ENCODE measurements around the gene ARHGAP28.

ARHGAP28 gene, protein sequence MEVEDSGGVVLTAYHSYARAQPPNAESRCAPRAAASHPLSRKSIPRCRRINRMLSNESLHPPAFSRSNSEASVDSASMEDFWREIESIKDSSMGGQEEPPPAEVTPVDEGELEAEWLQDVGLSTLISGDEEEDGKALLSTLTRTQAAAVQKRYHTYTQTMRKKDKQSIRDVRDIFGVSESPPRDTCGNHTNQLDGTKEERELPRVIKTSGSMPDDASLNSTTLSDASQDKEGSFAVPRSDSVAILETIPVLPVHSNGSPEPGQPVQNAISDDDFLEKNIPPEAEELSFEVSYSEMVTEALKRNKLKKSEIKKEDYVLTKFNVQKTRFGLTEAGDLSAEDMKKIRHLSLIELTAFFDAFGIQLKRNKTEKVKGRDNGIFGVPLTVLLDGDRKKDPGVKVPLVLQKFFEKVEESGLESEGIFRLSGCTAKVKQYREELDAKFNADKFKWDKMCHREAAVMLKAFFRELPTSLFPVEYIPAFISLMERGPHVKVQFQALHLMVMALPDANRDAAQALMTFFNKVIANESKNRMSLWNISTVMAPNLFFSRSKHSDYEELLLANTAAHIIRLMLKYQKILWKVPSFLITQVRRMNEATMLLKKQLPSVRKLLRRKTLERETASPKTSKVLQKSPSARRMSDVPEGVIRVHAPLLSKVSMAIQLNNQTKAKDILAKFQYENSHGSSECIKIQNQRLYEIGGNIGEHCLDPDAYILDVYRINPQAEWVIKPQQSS
- 0 to 5.9 (median 0) reads per million in 17 experiments for total RNA-seq

DNA sequence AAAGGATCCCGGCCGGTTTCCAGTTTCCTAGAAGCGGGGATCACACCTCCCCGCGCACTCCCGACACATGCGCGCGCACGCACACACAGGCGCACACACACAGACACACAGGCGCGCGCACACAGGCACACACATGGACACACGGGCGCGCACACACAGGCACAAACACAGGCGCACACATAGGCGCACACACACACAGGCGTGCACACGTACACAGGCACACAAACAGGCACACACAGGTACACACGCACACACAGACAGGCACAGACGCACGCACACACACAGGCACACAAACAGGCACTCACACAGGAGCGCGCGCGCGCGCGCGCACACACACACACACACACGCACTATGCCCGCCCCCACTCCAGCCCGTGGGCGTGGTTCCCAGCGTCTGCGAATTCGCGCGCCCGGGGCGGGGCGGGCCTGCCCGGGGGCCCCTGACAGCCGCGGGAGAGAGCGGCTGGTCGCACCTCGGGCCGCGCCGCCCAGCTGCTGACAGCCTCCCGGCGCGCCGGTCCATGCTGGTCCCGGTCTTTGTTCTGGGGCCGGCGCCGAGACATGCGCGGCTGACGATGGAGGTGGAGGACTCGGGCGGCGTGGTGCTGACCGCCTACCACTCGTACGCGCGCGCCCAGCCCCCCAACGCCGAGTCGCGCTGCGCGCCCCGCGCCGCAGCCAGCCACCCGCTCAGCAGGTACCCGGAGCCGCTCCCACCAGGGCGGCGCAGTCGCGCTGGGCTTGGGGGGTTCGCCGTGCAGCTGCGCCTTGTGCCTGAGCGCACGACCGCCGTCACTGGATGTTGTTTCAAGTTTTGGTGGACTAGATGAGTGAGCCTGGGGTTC is at the start of gene ARHGAP28:
Gene ARHGAP28, plus strand, starts transcription at position 470 of the 845 bp plus-strand sequence. Its CDS starts 106 bp downstream, at position 576.
- DNase-seq = peak in 3 of 4 experiments; percentile 1 to 42 (median 2)

DNA sequence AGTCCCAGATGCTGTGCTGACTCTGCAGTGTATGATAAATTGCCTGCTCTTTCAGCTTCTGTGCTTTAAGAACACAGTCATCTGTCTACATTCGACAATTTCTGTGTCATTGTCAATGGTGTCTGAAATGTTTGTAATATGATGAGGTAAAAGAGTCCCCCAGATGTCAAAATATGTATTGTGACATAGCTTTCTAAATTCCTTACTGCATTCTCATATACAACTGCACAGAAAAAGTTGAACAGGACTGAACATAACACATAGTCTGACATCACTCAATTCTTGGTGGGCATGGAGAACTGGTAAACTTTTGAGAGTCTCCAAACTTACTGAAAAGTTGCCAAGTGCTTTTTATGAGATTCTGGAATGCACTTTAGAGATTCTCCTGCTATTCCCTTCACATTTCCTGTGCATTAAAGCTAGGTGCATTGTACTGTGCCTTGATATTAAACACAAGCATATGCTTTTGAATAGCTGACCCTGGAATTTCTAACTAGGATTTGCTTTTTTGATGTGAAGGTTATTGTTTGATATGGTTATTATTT is 48.1 kb upstream of the ARHGAP28 start:
- no peak for DNase-seq

DNA sequence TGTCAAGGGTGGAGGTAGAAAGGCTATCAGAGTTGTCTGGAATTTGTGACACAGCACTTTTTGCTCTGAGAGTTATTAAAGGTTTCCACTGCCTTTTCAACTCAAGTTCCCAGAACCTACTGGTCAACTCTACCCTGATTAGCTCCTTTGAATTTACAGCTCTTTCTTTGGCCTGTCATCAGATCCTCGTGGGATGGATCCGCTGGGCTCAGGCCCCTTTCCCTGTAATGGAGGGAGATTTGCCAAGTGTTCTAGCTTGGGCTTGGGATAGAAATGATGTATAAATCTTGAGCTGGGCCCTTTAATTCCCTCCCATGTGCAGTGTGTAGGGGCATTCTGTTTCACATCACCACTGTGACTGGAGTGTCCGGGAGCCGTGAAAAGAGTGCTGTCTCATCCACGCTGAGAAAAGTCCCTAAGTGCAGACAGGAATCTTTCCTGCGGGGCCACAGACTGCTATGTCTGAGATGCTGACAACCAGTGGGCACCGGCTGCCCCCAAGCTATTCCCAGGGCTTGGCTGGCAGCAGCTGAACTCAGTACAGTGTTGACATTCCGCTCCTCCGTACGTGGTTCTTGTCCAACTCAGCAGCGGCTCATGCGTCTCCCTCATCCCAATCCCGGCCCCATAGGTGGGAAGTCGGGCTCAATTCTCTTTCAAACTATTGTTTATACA is 46.9 kb upstream of the ARHGAP28 start:
- DNase-seq = no peak

DNA sequence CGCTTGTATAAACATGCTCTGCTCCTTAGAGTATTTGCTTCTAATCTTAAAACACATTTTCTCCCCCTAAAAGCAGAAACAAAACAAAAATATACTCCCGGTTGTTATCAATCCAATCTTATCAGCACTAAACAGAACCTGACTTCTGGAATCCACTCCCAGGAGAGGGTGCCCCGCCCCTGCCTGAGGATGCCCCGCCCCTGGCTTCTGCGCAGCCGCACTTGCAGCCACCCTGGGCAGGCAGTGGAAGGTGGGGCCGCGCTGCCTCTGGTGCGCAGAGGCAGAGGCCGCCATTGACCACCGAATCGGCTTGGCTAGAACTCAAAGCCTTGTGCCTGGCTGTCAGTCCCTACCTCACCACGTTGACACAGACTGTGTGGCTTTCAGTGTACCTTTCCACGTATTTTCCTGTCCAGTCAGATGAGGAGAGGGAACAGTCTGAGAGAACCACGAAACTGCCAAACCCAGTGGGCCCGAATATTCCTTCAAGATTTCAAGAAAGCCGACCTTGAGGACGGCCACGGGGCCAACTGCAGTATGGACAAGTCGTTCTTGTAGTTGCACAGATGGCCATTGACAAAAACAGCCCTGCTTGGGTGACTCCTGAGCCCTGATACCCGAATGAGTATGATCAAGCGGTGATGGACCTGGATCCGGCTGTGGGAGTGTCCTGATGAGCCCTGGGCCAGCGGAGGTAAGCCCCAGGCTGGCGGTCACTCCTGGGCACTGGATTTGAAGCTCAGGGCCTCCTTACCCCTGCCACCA is 46.2 kb upstream of the ARHGAP28 start:
- no peak for DNase-seq

DNA sequence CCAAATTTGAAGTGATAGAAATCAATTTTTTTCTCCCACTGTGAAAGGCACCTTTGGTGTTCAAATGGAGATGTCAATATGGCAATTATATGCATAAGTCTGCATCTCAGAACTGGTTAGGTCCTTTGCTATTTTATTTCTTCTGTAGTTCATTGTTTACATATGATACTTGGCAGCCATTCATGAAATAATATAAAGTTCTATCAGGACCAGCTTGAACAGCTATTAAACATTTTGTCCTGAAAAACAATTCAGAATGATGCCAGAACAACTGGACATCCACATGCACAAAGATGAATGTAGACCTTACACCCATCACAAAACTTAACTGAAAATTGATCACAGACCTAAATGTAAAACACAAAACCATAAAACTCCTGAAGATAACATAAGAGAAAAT is 41.8 kb upstream of the ARHGAP28 start:
- DNase-seq = no peak

DNA sequence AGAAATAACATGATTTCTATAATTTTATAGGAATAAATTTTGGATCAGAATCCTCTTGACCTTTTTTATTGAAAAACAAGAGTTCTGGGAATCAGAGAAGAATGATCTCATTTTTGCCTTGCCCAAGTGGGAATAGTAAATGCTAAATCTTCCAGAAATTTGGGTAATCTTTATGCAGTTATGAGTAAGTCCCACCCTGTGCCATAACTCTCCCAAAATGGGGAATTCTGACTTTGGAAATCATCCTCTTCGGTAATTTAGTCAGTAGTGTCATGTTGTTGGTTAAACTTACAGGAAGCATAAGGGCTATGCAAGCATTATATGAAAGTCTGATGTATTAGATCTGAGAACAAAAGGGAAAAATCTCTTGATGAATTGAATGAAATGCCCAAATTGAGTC is 20.6 kb upstream of the ARHGAP28 start:
- DNase-seq = no peak

DNA sequence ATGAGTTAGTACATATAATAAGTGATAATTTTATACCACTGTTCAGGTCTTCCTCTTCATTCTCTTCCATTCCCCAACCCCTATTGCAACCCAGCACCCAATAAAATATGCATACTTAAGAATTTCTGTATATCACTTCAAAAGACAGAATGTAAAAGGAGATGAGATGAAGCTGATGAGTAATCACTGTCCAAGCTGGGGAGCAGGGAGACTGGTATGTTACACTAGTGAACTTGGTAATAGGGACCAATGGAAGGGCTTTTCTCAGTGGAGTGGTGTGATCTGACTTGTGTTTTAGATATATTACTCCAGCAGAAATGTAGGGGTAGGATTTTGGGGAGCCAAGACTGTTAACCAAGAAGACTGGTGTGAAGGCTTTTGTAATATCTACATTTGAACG is 18.0 kb upstream of the ARHGAP28 start:
- no peak for DNase-seq

DNA sequence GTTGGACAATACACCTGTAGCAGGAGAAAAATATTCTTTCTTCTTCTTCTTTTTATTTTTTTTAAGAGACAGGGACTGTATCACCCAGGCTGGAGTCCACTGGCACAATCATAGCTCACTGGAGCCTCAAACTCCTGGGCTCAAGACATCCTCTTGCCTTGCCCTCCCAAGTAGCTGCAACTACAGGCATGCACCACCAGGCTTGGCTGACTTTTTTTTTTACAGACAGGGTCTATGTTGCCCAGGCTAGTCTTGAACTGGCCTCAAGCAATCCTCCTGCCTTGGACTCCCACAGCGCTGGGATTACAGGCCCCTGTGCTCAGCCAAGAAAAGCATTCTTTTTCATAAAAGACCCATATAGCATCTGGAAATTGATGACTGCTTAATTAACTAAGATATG is 17.1 kb upstream of the ARHGAP28 start:
- no peak for DNase-seq

DNA sequence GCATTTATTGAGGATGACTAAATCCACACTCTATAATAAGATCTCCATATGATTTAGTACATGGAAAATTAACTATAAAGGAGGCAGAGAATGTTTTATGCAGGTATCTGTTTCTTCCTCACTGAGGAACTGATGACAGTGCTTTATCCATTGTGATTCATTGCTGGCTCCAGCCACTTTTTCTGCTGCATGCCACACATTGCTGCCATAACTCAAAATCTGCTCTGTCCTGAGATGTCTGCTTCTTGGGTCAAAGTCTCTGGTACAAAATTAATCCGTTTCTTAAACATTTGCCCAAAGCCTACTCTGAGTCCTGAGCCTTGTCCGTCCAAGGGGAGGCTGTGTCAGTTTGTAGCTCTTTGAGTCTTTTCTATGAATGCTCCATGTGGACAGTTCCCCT is 15.5 kb upstream of the ARHGAP28 start:
- no peak for DNase-seq

DNA sequence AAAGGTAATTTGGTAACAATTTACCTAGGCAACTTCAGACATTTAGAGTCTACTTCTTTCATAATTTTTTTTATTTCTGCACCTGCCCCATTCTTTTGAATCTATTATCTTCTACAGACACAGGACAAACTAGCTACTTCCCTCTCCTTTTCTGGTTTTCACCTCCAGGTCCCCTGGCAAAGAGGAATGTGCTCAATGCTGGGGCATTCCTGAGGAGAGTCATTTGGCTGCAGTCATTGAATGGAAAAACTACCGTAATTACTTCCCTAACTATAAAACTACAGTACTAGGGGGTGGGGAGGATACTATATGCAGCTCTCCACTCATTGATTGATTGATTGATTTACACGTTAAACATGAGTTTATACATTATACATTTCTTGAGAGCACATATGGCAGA is 11.2 kb upstream of the ARHGAP28 start:
- no peak for DNase-seq

DNA sequence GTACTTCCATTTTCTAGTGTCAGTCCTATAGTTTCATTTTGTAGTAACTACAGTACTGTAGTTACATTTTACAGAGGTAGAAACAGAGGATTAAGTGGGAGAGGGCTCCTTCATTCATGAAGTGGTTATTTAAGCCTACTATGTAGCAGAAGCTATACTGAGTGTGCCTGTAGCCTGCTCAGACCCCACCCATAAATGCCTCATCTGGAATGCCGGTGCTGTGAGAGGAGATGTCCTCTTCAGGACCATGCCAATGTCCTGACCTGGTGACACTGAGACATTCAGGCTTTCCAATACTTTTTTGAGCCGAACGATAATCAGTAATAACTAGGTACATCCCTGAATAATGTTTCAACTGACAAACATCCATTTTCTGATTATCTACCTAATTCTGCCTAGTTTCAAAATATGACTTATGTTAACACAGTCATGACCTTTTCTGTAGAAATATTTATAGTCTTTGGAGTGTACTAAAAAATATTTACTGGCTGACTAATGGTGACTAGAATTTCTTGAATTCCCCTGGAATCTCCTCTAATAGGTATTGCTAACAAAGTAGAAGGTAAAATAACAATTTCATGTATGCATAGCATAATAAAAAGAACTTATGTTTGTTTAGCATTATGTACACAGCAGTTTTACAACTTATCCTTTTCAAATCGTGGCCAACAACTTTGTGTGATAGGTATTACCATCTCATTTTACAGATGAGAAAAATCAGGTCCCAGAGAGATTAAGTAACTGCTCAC is 10.2 kb upstream of the ARHGAP28 start:
- DNase-seq = no peak

DNA sequence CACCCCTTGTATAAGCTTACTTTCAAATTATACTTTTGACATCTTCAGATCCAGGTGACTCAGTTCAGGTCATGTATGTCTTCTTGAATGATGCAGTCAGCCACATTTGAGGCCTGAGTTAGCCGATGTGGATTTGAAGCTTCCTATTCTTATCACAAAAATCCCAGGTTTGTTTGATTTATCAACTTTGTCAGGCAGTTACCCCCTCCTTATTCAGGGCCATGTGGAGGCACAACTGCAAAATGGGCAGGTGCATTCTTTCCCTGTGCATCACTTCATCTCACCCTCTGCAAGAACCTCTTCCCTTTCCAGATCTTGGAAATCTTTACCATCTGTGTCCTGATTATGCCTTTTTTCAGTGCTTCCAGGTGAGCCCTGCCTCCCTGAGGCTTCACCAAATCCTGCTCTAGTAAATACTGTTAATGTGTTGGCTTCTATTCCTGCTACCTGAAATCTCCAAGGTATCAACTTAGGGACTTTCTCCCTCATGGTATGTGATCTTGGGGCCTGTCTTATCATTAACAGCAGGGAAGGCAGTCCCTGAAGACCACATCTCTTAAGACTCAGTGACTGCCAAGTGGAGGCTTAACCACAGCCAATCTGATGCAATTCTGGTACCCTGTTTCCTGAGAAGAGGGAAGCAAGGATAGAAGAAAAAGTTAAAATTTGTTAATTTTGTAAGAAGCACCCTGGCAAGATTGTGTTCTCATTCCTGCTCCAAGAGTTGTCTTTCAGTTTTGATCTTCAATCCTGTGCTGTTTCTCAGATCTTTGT is 9.4 kb upstream of the ARHGAP28 start:
- DNase-seq = no peak

DNA sequence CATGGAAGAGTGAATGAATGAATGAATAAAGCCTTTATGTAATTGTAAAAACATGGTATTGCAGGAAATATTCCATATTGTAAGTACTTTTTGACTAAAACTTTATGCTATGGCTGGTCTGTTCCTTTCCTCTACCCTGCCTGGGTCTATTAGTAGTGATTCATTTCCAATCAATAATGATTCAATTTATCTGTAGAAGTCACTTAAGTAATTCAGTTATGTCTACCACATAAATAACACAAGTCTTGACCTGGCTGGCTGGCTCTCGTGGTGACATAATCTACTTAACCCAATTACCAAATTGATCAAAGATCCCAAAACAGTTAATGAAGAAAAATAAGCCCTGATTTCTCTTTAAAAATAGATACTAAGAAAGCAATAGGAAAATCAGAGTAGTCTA is 7.8 kb upstream of the ARHGAP28 start:
- DNase-seq = no peak

DNA sequence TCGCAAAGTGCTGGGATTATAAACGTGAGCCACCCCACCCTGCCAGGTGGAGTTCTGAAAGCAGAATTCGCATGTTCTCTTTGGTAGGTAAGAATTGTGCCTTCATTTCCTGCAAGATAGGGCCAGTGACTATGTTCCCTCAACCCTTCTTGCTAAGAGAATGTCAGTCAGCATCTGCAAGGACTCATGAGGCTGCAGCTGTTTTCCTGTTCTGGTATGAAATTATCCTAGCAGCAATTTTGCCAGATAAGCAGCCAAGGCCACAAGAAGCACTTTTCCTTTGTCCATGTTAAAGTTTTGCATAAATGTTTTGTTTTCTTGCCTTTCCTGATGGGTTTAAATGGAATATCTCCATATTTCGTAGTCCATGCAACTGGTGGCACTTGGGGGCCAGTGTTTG is 6.8 kb upstream of the ARHGAP28 start:
- DNase-seq = no peak

DNA sequence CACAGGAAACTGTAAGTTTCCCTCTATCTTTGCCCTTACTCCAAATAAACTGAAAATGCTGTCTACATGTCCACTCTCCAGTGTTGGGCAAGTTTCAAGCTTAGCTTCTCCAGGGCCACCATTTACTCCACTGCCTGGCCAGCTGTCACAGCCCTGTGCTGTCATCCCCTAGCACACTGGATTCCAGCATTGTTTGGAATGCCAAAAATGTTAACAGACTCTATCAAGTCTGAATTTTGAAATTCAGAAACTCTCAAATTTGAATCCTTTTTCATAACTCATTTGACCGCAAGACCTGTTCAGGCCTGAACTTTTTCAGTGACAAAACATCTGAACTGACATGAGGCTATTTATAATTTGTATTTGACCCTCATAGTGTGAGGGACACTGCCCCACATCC is 5.2 kb upstream of the ARHGAP28 start:
- no peak for DNase-seq

DNA sequence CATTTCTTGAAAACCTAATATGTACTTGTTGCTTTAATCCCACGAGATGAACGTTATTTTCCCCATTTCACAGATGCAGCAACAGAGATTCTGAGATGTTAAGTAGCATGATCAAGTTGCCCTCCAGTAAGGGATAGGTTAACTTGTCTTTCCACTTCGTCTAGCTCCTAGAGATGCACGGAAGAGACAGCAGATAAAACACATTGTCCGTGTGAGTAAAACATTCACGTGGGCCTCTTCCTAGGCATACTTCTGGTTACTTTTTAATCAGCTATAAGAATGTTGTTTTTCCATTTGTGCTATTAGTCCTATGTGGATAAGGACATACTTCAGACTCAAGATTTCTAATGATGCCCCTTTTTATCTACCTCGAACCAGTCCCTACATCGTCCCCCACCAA is 1.2 kb upstream of the ARHGAP28 start:
- DNase-seq = no peak

DNA sequence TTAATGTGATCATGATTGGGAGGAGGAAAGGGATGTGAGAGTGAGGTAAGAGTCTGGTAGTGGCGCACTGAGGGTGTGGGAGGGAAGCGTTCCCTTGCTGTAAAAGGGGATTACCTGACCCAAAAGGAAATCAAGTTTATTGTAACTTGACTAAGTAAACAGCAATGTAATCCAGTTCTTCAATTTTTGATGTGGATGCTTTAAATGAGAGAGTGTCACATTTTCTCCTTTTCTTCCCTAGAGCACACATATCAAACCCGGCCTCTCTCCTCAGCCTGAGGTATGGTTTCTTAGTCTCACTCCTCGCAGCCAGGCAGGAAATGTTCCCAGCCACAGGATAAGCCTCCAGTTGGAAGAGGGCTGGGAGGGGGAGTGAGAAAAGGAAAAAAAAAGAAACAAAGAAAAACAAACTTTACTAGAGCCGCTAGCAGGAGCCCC is 688 bp upstream of the ARHGAP28 start:
- no peak for DNase-seq

DNA sequence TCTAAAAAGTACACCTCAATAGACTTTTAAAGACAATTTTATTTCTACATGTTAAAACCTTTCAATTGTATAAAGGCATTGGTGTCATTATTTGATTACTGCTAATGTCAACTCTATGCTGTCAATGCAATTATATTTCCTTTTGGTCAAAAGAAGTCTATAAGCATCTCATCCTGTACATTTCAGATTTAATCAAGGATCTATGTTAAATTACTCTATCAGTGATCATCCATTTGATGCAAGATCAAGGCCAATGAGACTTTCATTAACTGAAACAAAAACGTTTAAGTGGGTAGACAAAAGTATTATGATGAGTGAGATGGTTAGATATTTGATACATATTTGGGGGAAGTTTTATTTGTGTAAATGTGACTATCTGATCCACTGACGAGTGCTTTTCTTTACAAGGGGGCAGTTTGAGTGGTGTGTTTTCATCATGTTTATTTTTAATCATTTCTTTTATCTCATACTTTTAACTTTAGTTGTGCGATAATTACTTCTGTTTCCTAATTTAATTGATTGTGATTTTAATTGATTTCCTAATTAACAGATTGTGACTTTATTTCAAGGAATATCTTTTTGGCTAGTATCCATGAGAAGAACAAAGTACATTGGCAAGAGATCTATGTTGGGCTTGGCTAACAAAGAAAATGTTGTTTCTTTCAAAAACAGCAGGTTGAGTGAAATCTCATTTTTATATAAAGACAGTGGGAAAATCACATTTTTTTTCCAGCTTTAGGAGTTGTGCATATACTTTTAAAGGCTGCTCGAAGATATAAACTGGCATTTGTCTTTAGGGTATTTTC is 1.1 kb downstream of the ARHGAP28 start:
- DNase-seq = no peak

DNA sequence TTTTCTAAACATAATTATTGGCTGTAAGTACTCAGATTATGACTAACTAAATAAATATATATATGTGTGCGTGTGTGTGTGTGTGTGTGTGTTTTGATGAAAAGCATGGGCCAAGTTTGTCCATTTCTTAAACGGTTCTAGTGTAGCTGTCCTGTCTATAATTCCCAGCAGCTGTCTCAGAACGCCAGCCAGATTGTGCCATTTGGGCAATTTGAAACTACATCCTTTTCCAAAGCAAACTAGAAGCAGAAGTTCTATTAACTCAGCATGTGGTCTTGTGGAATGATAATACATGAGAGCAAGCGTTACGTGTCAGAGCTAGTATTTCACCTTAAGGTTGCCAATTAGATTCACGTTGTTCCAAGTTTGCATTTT is 1.7 kb downstream of the ARHGAP28 start:
- DNase-seq = no peak

Data from suppressor macrophage (primary cell).